IMR-90 (cell line): ENCODE results near the gene C10orf90.

Experiments
- CTCF ChIP-seq: conservative IDR thresholded peaks from 2 replicates; pipeline ENCODE4 v1.5.1; 2012; ENCODE audit warnings: mild to moderate bottlenecking, low read depth, low read length, improper control_type of control experiment
- TF ChIP-seq, protein P1 (sequence below): fragments of 150-350 bp; IDR thresholded peaks from 2 replicates; pipeline ENCODE4 v1.6.1; 2017; ENCODE audit warnings: mild to moderate bottlenecking, antibody characterized with exemption, low read length, low read depth

- TF ChIP-seq, protein P1, sequence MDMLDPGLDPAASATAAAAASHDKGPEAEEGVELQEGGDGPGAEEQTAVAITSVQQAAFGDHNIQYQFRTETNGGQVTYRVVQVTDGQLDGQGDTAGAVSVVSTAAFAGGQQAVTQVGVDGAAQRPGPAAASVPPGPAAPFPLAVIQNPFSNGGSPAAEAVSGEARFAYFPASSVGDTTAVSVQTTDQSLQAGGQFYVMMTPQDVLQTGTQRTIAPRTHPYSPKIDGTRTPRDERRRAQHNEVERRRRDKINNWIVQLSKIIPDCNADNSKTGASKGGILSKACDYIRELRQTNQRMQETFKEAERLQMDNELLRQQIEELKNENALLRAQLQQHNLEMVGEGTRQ: no peak
- no peak for TF ChIP-seq CTCF
Measured at GRCh38 chr10:126686719-126687118, 16.2 kb upstream of the C10orf90 start.
